BE2C (cell line): ENCODE results near the gene CLTRN.
"Not testable (repeated sequence)": the region's sequence is repeated elsewhere in the genome, so short reads cannot be mapped to it uniquely, and the experiment has no call there.

Source experiments
- DNase-seq: peaks from one replicate; pipeline ENCODE4 v3.0.0-alpha.2; 2020
- H3K27me3 ChIP-seq: fragments of 250-450 bp; sonication (Bioruptor Pico); 2 replicates; pipeline ENCODE4 v1.5.1; 2020; ENCODE audit warnings: mild to moderate bottlenecking
- H3K36me3 ChIP-seq: fragments of 250-450 bp; sonication (Bioruptor Pico); 2 replicates; pipeline ENCODE4 v1.5.1; 2020; ENCODE audit warnings: mild to moderate bottlenecking
- H3K4me1 ChIP-seq: fragments of 250-450 bp; sonication (Bioruptor Pico); 2 replicates; pipeline ENCODE4 v1.5.1; 2020
- H3K4me3 ChIP-seq: 2 replicates; pipeline ENCODE4 v1.5.1; 2011; ENCODE audit warnings: low read depth, low read length
- H3K9me3 ChIP-seq: fragments of 250-450 bp; sonication (Bioruptor Pico); 2 replicates; pipeline ENCODE4 v1.5.1; 2020
- CTCF ChIP-seq: IDR thresholded peaks from 2 replicates; pipeline ENCODE4 v1.5.1; 2012; ENCODE audit warnings: mild to moderate bottlenecking, low read depth, low read length

Gene CLTRN

GRCh38 chrX:15663439-15663838, 1.2 kb downstream of the CLTRN start:
- no peaks in the 10 kb centered on the region for H3K27me3 ChIP-seq
- no peak overlapping the region for H3K4me3 ChIP-seq
- DNase-seq, result no peak

GRCh38 chrX:15654804-15655203, 9.8 kb downstream of the CLTRN start:
- not testable (repeated sequence) for H3K27me3 ChIP-seq, H3K9me3 ChIP-seq

More at GRCh38 chrX:15663439-15663838, 1.2 kb downstream of the CLTRN start:
- Histone ChIP-seq H3K36me3 (no peaks in the 10 kb centered on the region), H3K9me3 (no peaks in the 10 kb centered on the region), H3K4me1 (no peaks in the 10 kb centered on the region)
- TF ChIP-seq CTCF, result no peak

GRCh38 chrX:15653961-15654360, 10.6 kb downstream of the CLTRN start:
- Histone ChIP-seq H3K27me3 (no peaks in the 10 kb centered on the region), H3K9me3 (no peaks in the 10 kb centered on the region), H3K4me3 (no peak overlapping the region), H3K4me1 (no peaks in the 10 kb centered on the region), H3K36me3 (no peaks in the 10 kb centered on the region)
- TF ChIP-seq CTCF, result no peak
- no peak for DNase-seq

More at GRCh38 chrX:15654804-15655203, 9.8 kb downstream of the CLTRN start:
- not testable (repeated sequence) for DNase-seq, H3K4me1 ChIP-seq, H3K36me3 ChIP-seq, H3K4me3 ChIP-seq

- not testable (repeated sequence) for H3K27me3 ChIP-seq, DNase-seq, H3K4me1 ChIP-seq, H3K36me3 ChIP-seq, H3K4me3 ChIP-seq, H3K9me3 ChIP-seq
These were observed 17.1 kb downstream of the CLTRN start for GRCh38 chrX:15647510-15647909.

- H3K4me3 ChIP-seq, result no peak overlapping the region
- no peaks in the 10 kb centered on the region for H3K9me3 ChIP-seq
- no peak for DNase-seq
- no peaks in the 10 kb centered on the region for H3K36me3 ChIP-seq
- no peaks in the 10 kb centered on the region for H3K27me3 ChIP-seq
- no peaks in the 10 kb centered on the region for H3K4me1 ChIP-seq
- no peak for TF ChIP-seq CTCF
These were observed 18.1 kb downstream of the CLTRN start for GRCh38 chrX:15646543-15646942.

- Histone ChIP-seq H3K4me3 (no peak overlapping the region), H3K36me3 (no peaks in the 10 kb centered on the region), H3K4me1 (no peaks in the 10 kb centered on the region), H3K9me3 (no peaks in the 10 kb centered on the region), H3K27me3 (no peaks in the 10 kb centered on the region)
- no peak for TF ChIP-seq CTCF
- DNase-seq, result no peak
These were observed 18.6 kb downstream of the CLTRN start for GRCh38 chrX:15646031-15646430.

- no peaks in the 10 kb centered on the region for H3K9me3 ChIP-seq
These were observed 19.3 kb downstream of the CLTRN start for GRCh38 chrX:15645266-15645665.

More at GRCh38 chrX:15645266-15645665, 19.3 kb downstream of the CLTRN start:
- TF ChIP-seq CTCF, result no peak
- no peak for DNase-seq
- Histone ChIP-seq H3K4me3 (no peak overlapping the region), H3K36me3 (no peaks in the 10 kb centered on the region), H3K27me3 (no peaks in the 10 kb centered on the region), H3K4me1 (no peaks in the 10 kb centered on the region)
